SU-DHL-6 (cell line): ENCODE data around the gene KRT9.

Experiments used
- CTCF ChIP-seq: fragments of 200-600 bp; sonication (generic); IDR thresholded peaks from one replicate; pipeline ENCODE4 v1.5.1; 2017; ENCODE audit warnings: antibody characterized with exemption, mild to moderate bottlenecking, low read length, moderate library complexity; ENCODE audit not compliant: insufficient read depth, poor library complexity, severe bottlenecking
- EZH2phosphoT487 ChIP-seq: fragments of 200-600 bp; sonication (generic), shearing (Covaris generic); conservative IDR thresholded peaks from 2 replicates; pipeline ENCODE4 v1.6.1; 2018; ENCODE audit warnings: mild to moderate bottlenecking, antibody characterized with exemption, low read length, moderate library complexity, mixed read lengths

- TF ChIP-seq CTCF, result no peak
- no peak for TF ChIP-seq EZH2phosphoT487
Measured at GRCh38 chr17:41595585-41595984, 23.7 kb upstream of the KRT9 start.
